Measurements from ENCODE around the gene NUDT9.
A peak's percentile ranks its signal among the peaks of the same experiment; 100 is the strongest.
"Not testable (repeated sequence)": the region's sequence is repeated elsewhere in the genome, so short reads cannot be mapped to it uniquely, and the experiment has no call there.

The NUDT9 gene

GRCh38 chr4:87409420-87409939 lies 12.9 kb upstream of the NUDT9 start:
- DNase-seq = no peak

GRCh38 chr4:87410157-87410556 lies 12.2 kb upstream of the NUDT9 start:
- DNase-seq = no peak

- peak; percentile 12 for DNase-seq
These were observed 11.7 kb upstream of the NUDT9 start for GRCh38 chr4:87410679-87411078.

GRCh38 chr4:87414816-87415215 lies 7.6 kb upstream of the NUDT9 start:
- no peak for DNase-seq

GRCh38 chr4:87416965-87417364 lies 5.4 kb upstream of the NUDT9 start:
- no peak for DNase-seq

GRCh38 chr4:87418410-87418809 lies 4.0 kb upstream of the NUDT9 start:
- not testable (repeated sequence) for DNase-seq

- DNase-seq = no peak
These were observed 2.7 kb upstream of the NUDT9 start for GRCh38 chr4:87419578-87420249.

GRCh38 chr4:87420276-87420830 lies 2.0 kb upstream of the NUDT9 start:
- no peak for DNase-seq

GRCh38 chr4:87423317-87424098 lies 1.1 kb downstream of the NUDT9 start:
- peak; percentile 11 for DNase-seq

- not testable (repeated sequence) for DNase-seq
These were observed 1.7 kb downstream of the NUDT9 start for GRCh38 chr4:87424099-87424543.

- DNase-seq = no peak
These were observed 3.3 kb downstream of the NUDT9 start for GRCh38 chr4:87425711-87426110.

- DNase-seq = no peak
These were observed 4.6 kb downstream of the NUDT9 start for GRCh38 chr4:87426865-87427517.

- no peak for DNase-seq
These were observed 5.1 kb downstream of the NUDT9 start for GRCh38 chr4:87427518-87427868.

GRCh38 chr4:87428979-87429378 lies 6.6 kb downstream of the NUDT9 start:
- DNase-seq = no peak

GRCh38 chr4:87430038-87430437 lies 7.7 kb downstream of the NUDT9 start:
- DNase-seq = no peak

- DNase-seq = no peak
These were observed 11.0 kb downstream of the NUDT9 start for GRCh38 chr4:87433342-87433741.

GRCh38 chr4:87442889-87443288 lies 20.5 kb downstream of the NUDT9 start:
- no peak for DNase-seq

GRCh38 chr4:87444741-87445140 lies 22.4 kb downstream of the NUDT9 start:
- no peak for DNase-seq

GRCh38 chr4:87445964-87446363 lies 23.6 kb downstream of the NUDT9 start:
- no peak for DNase-seq

- DNase-seq = not testable (repeated sequence)
These were observed 24.0 kb downstream of the NUDT9 start for GRCh38 chr4:87446375-87446774.

- DNase-seq = no peak
These were observed 29.2 kb downstream of the NUDT9 start for GRCh38 chr4:87451537-87451936.

GRCh38 chr4:87458913-87459312 lies 36.5 kb downstream of the NUDT9 start:
- no peak for DNase-seq

- DNase-seq = peak; percentile 24
These were observed 38.9 kb downstream of the NUDT9 start for GRCh38 chr4:87461281-87461700.
